Measurements from ENCODE around the gene TMEM89. TPM values are rescaled to one million over a fixed set of nuclear protein-coding genes. Genes with fewer than 3 reads are reported as not detected.

Gene TMEM89
- total and polyA plus RNA-seq, 2 of the 13 experiments (the other 11 are each of a cell fraction or from before 2014, with no cell fraction given): 0.31 to 0.59 TPM

DNA sequence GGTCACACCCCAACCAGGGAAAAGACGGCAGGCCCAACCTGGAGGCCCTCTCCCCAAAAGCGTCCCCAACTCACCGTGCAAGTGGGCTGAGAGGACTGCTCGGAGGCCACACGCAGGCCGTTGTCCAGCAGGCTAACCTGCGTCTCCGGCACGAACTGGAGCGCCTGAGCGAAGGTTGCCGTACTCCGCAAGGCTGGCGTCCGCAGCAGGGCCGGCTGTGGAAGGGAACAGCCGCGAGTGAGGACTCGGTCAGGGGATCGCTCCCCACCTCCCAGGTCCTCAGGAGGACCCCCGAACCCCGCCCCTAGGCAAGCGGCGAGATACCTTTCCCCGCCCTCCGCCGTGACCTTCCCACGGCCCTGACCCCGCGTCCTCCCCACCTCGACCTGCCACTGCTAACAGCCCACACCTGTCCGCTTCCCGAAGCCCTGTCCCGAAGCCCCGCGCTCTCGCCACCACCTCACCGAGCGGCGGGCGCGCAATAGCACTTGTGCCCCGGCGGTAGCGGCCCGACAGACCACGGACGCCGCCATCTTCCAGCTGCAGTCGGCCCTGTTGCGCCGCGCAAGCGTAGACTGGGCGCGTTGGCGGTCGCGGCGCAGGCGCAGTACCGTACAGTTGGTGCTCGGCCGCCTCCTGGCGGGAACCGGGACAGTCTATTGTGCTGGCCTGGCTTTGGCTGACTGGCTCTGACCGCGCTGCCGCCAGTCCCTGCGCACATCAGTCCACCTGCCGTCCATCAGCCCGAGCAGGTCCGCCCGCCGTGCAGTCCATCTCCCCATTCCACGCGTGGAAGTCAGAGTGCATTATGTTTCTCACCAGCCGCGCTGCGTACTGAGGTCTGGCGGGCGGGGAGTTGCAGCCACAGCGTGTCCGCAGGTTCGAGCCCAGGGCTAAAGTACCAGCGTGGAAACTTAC, 12.2 kb downstream of the TMEM89 start, which contains the start of gene UQCRC1 (continued):
- TF ChIP-seq ZFP41 (CRISPR knock-in tag; IDR thresholded peaks at IDR 0.05; ENCODE audit: borderline replicate concordance): peak; percentile 80; the same call in 1 of the 2 replicates
- TF ChIP-seq, protein P1, sequence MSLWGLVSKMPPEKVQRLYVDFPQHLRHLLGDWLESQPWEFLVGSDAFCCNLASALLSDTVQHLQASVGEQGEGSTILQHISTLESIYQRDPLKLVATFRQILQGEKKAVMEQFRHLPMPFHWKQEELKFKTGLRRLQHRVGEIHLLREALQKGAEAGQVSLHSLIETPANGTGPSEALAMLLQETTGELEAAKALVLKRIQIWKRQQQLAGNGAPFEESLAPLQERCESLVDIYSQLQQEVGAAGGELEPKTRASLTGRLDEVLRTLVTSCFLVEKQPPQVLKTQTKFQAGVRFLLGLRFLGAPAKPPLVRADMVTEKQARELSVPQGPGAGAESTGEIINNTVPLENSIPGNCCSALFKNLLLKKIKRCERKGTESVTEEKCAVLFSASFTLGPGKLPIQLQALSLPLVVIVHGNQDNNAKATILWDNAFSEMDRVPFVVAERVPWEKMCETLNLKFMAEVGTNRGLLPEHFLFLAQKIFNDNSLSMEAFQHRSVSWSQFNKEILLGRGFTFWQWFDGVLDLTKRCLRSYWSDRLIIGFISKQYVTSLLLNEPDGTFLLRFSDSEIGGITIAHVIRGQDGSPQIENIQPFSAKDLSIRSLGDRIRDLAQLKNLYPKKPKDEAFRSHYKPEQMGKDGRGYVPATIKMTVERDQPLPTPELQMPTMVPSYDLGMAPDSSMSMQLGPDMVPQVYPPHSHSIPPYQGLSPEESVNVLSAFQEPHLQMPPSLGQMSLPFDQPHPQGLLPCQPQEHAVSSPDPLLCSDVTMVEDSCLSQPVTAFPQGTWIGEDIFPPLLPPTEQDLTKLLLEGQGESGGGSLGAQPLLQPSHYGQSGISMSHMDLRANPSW (CRISPR knock-in tag; IDR thresholded peaks at IDR 0.05; ENCODE audit: borderline replicate concordance): peak; percentile 95; the same call in 1 of the 2 replicates
- no peak for TF ChIP-seq ARHGAP35 (CRISPR knock-in tag; IDR thresholded peaks at IDR 0.05; ENCODE audit: borderline replicate concordance)
- peak; percentile 68; the same call in 1 of the 2 replicates for TF ChIP-seq ZBTB33 (CRISPR knock-in tag; IDR thresholded peaks at IDR 0.05)
- no peak for TF ChIP-seq SCMH1 (CRISPR knock-in tag; IDR thresholded peaks at IDR 0.05; ENCODE audit: borderline replicate concordance)
- peak; percentile 63; the same call in 1 of the 2 replicates for TF ChIP-seq ZFP90 (CRISPR knock-in tag; IDR thresholded peaks at IDR 0.05; ENCODE audit: borderline replicate concordance)
- peak; percentile 92 for TF ChIP-seq HNF1B (CRISPR knock-in tag; IDR thresholded peaks at IDR 0.05)
- peak; percentile 23; the same call in 1 of the 2 replicates for TF ChIP-seq BCL6 (CRISPR knock-in tag; IDR thresholded peaks at IDR 0.05)
- peak; percentile 81 for TF ChIP-seq UBTF (CRISPR knock-in tag; IDR thresholded peaks at IDR 0.05)
- TF ChIP-seq GATAD1 (CRISPR knock-in tag; IDR thresholded peaks at IDR 0.05): peak; percentile 92
- TF ChIP-seq ZNF629 (CRISPR knock-in tag; conservative IDR thresholded peaks at IDR 0.05): 0 out of 2 replicates have a peak, but pooled peaks have one; percentile 6
- peak; percentile 91 for TF ChIP-seq ZIK1 (CRISPR knock-in tag; IDR thresholded peaks at IDR 0.05; ENCODE audit: borderline replicate concordance, low read depth)
- peak; percentile 60; the same call in 1 of the 3 replicates for TF ChIP-seq MXI1 (IDR thresholded peaks at IDR 0.05; ENCODE audit: borderline replicate concordance, low read depth, low read length)
- no peak for TF ChIP-seq ZBTB2 (CRISPR knock-in tag; IDR thresholded peaks at IDR 0.05; ENCODE audit: low read depth)
